CD4-positive, CD25-positive, alpha-beta regulatory T cell (primary cell): ENCODE measurements around the gene NRP1. TPM values are rescaled to one million over a fixed set of nuclear protein-coding genes. Genes with fewer than 3 reads are reported as not detected.

Experiments used
- ATAC-seq, 2 donors: fragments of 150-1000 bp; cut with Tn5 transposase; one replicate each; pipeline ENCODE4 v1.10.0; 2021; ENCODE audit warnings: low read depth in 2 of 2, moderate number of reproducible peaks in 2 of 2, moderate library complexity in 1 of 2
- DNase-seq, 3 donors: peaks; one replicate each; pipeline versions ENCODE4 v3.0.0 to v3.0.0-alpha.2; 2012 to 2022; ENCODE audit warnings: mixed read lengths in 1 of 3
- H3K27ac ChIP-seq: one replicate; pipeline ENCODE4 v1.7.0; 2013; ENCODE audit warnings: mild to moderate bottlenecking, low read length; ENCODE audit not compliant: insufficient read depth, poor library complexity, severe bottlenecking
- H3K27me3 ChIP-seq: one replicate; pipeline ENCODE4 v1.7.0; 2013; ENCODE audit warnings: low read length; ENCODE audit not compliant: control insufficient read depth, insufficient read depth
- H3K36me3 ChIP-seq: one replicate; pipeline ENCODE4 v1.7.0; 2013; ENCODE audit warnings: mild to moderate bottlenecking, low read length, moderate library complexity; ENCODE audit not compliant: control insufficient read depth, insufficient read depth
- H3K4me1 ChIP-seq: 2 replicates; pipeline ENCODE4 v1.7.0; 2013; ENCODE audit warnings: mild to moderate bottlenecking, low read length; ENCODE audit not compliant: insufficient read depth, control insufficient read depth, poor library complexity, severe bottlenecking
- H3K4me3 ChIP-seq: one replicate; pipeline ENCODE4 v1.7.0; 2013; ENCODE audit warnings: low read depth, mild to moderate bottlenecking, low read length, moderate library complexity
- H3K9me3 ChIP-seq, 2 experiments: 1 replicate in 1 of 2; 2 replicates in 1 of 2; pipeline ENCODE4 v1.7.0; 2013; ENCODE audit warnings: low read length in 2 of 2, mild to moderate bottlenecking in 1 of 2, moderate library complexity in 1 of 2; ENCODE audit not compliant: control insufficient read depth in 2 of 2
- H3K27ac Mint-ChIP-seq, 3 donors: one replicate each; pipeline ENCODE4 v1.8.0; 2020 to 2022; ENCODE audit warnings: mild to moderate bottlenecking in 3 of 3, mixed read lengths in 3 of 3, moderate library complexity in 2 of 3
- H3K27me3 Mint-ChIP-seq: one replicate; pipeline ENCODE4 v1.8.0; 2022; ENCODE audit warnings: mild to moderate bottlenecking, mixed read lengths
- H3K36me3 Mint-ChIP-seq: one replicate; pipeline ENCODE4 v1.8.0; 2020; ENCODE audit warnings: mixed read lengths
- H3K4me1 Mint-ChIP-seq, 4 donors: one replicate each; pipeline ENCODE4 v1.8.0; 2020 to 2022; ENCODE audit warnings: mixed read lengths in 4 of 4, mild to moderate bottlenecking in 1 of 4
- H3K4me3 Mint-ChIP-seq, 4 donors: one replicate each; pipeline ENCODE4 v1.8.0; 2020 to 2022; ENCODE audit warnings: mild to moderate bottlenecking in 4 of 4, mixed read lengths in 4 of 4, moderate library complexity in 3 of 4
- H3K9me3 Mint-ChIP-seq, 7 donors: one replicate each; pipeline ENCODE4 v1.8.0; 2020 to 2022; ENCODE audit warnings: mixed read lengths in 7 of 7, mild to moderate bottlenecking in 3 of 7, moderate library complexity in 2 of 7
- polyA plus RNA-seq, 4 donors: library from polyadenylated mRNA; unstranded; fragments of 300-500 nt; fragmentation: Illumina TruSeq; gene quantifications; one replicate each; pipeline ENCODE4 v1.2.3, GENCODE V29; 2021
- total RNA-seq: library from RNA; stranded (reverse); gene quantifications from one replicate; pipeline ENCODE4 v1.2.3, GENCODE V29; 2022

NRP1 gene
- total and polyA plus RNA-seq, 5 donors from 2014 or later: 0.05 TPM; not detected in 4

- peak overlapping the region in 1 of 3 donors; percentile 9 for H3K27ac Mint-ChIP-seq
- H3K9me3 Mint-ChIP-seq: peaks cover 0 to 3% (median 0%) of the 10 kb centered on the region in 7 donors
- Histone ChIP-seq H3K36me3 (no peaks in the 10 kb centered on the region), H3K4me3 (no peak overlapping the region), H3K27me3 (peaks cover 10% of the 10 kb centered on the region), H3K9me3 (no peaks in the 10 kb centered on the region), H3K27ac (no peak overlapping the region), H3K4me1 (peaks cover 5% of the 10 kb centered on the region)
- H3K4me3 Mint-ChIP-seq: no peak overlapping the region
- peaks cover 57% of the 10 kb centered on the region for H3K27me3 Mint-ChIP-seq
- peaks cover 0 to 12% (median 9%) of the 10 kb centered on the region in 4 donors for H3K4me1 Mint-ChIP-seq
- DNase-seq (no peak), ATAC-seq (no peak)
- H3K36me3 Mint-ChIP-seq: no peaks in the 10 kb centered on the region
Measured at GRCh38 chr10:33253411-33253810, 81.1 kb downstream of the NRP1 start.

DNA sequence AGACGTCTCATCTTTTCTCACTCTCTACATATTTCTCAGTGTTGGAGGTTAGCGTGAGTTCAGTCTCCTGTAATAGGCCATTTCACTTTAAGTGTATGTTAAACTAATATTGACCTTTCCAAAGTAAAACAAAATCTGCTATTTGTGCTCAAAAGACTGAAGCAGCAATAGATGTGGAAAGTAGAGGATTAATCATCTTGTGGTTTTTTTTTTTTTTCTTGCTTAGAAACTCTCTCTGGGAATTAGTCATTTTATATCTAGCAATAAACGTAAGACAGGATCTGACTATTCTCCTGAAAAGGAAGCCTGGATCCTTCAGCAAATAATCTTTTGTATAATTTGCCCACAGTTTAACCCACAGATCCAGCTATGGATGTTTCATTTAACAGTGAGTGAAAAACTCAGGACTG lies 81.7 kb downstream of the NRP1 start:
- H3K36me3 Mint-ChIP-seq: no peaks in the 10 kb centered on the region
- H3K4me1 Mint-ChIP-seq: peaks cover 0 to 18% (median 12%) of the 10 kb centered on the region in 4 donors
- ATAC-seq (no peak), DNase-seq (no peak)
- Histone ChIP-seq H3K9me3 (no peaks in the 10 kb centered on the region), H3K27ac (no peak overlapping the region), H3K36me3 (no peaks in the 10 kb centered on the region), H3K4me1 (peaks cover 6% of the 10 kb centered on the region), H3K4me3 (no peak overlapping the region), H3K27me3 (peaks cover 10% of the 10 kb centered on the region)
- H3K9me3 Mint-ChIP-seq: peaks cover 0 to 3% (median 0%) of the 10 kb centered on the region in 7 donors
- no peak overlapping the region for H3K27ac Mint-ChIP-seq
- H3K27me3 Mint-ChIP-seq: peaks cover 57% of the 10 kb centered on the region
- no peak overlapping the region for H3K4me3 Mint-ChIP-seq

GRCh38 chr10:33252324-33252723 lies 82.1 kb downstream of the NRP1 start:
- H3K4me3 ChIP-seq: no peak overlapping the region
- H3K36me3 ChIP-seq: no peaks in the 10 kb centered on the region
- peaks cover 0 to 19% (median 12%) of the 10 kb centered on the region in 4 donors for H3K4me1 Mint-ChIP-seq
- H3K4me1 ChIP-seq: peaks cover 6% of the 10 kb centered on the region
- H3K27me3 ChIP-seq: peaks cover 10% of the 10 kb centered on the region
- H3K36me3 Mint-ChIP-seq: no peaks in the 10 kb centered on the region
- DNase-seq: no peak
- H3K4me3 Mint-ChIP-seq: no peak overlapping the region
- peaks cover 0 to 3% (median 0%) of the 10 kb centered on the region in 7 donors for H3K9me3 Mint-ChIP-seq
- no peak overlapping the region for H3K27ac Mint-ChIP-seq
- H3K27me3 Mint-ChIP-seq: peaks cover 56% of the 10 kb centered on the region
- H3K27ac ChIP-seq: no peak overlapping the region
- ATAC-seq: no peak
- no peaks in the 10 kb centered on the region for H3K9me3 ChIP-seq

DNA sequence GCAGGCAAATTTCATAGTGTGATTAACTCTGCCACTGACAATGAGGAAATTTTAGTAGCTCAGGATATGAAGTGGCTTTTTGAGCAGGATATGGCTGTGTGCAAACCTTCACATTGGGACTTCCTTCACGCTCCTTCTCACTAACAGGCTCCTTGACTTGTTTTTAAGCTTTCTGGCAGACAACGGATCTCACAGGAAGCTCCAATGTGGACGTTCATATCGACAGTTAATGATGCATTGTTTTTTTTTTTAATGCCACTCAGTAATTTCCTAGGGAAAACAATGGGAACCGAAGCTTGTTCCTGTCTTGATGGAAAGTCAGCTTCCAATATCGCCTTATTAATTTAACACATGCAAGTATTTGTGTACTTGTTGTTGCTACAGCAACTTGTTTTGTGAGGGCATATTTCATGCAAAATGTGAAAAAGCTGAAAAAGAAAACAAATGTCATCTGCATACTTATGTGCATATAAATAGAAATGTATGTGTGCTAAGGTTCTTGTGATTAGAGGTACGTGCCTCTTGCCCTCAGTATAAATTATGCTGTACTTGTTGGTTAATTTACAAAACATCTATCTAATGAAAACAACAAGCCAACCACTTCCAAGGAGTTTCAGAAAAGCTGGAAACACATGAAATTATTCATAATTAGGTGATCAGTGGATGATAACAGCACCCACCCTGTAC lies 84.7 kb downstream of the NRP1 start:
- peaks cover 44% of the 10 kb centered on the region for H3K27me3 Mint-ChIP-seq
- no peak overlapping the region for H3K4me3 ChIP-seq
- peaks cover 0 to 19% (median 12%) of the 10 kb centered on the region in 4 donors for H3K4me1 Mint-ChIP-seq
- H3K9me3 Mint-ChIP-seq: peaks cover 0 to 4% (median 0%) of the 10 kb centered on the region in 7 donors
- DNase-seq: no peak
- H3K27me3 ChIP-seq: peaks cover 7% of the 10 kb centered on the region
- H3K9me3 ChIP-seq: no peaks in the 10 kb centered on the region
- no peak for ATAC-seq
- H3K27ac Mint-ChIP-seq: no peak overlapping the region
- H3K4me1 ChIP-seq: peaks cover 6% of the 10 kb centered on the region
- H3K36me3 Mint-ChIP-seq: no peaks in the 10 kb centered on the region
- H3K36me3 ChIP-seq: no peaks in the 10 kb centered on the region
- H3K27ac ChIP-seq: no peak overlapping the region
- peak overlapping the region in 1 of 4 donors; percentile 10 for H3K4me3 Mint-ChIP-seq

DNA sequence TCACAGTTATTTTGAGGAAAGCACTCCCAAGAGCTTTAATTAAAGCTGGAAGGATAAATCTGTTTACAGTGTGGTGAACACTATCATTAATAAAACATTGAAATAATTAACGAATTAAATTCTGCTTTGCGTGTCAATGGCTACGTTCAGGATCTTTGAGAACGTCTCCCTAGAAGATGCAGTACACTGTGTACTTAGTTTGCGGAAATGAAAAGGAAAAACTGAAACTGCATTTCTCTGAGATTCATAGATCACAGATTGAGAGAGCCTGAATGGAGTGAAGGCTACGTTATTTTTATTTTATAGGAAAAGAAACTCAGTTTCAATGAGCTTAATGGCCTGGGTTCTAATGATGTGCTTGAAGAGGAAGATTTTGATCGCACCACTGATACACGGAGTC lies 85.3 kb downstream of the NRP1 start:
- H3K9me3 ChIP-seq: no peaks in the 10 kb centered on the region
- no peaks in the 10 kb centered on the region for H3K36me3 Mint-ChIP-seq
- no peak for DNase-seq
- H3K36me3 ChIP-seq: no peaks in the 10 kb centered on the region
- H3K27ac Mint-ChIP-seq: peak overlapping the region in 1 of 3 donors; percentile 32
- no peak for ATAC-seq
- H3K4me1 ChIP-seq: peaks cover 6% of the 10 kb centered on the region
- peaks cover 41% of the 10 kb centered on the region for H3K27me3 Mint-ChIP-seq
- peaks cover 0 to 4% (median 0%) of the 10 kb centered on the region in 7 donors for H3K9me3 Mint-ChIP-seq
- no peak overlapping the region for H3K27ac ChIP-seq
- H3K4me1 Mint-ChIP-seq: peaks cover 0 to 19% (median 12%) of the 10 kb centered on the region in 4 donors
- H3K4me3 ChIP-seq: no peak overlapping the region
- H3K27me3 ChIP-seq: peaks cover 8% of the 10 kb centered on the region
- H3K4me3 Mint-ChIP-seq: peak overlapping the region in 1 of 4 donors; percentile 10

DNA sequence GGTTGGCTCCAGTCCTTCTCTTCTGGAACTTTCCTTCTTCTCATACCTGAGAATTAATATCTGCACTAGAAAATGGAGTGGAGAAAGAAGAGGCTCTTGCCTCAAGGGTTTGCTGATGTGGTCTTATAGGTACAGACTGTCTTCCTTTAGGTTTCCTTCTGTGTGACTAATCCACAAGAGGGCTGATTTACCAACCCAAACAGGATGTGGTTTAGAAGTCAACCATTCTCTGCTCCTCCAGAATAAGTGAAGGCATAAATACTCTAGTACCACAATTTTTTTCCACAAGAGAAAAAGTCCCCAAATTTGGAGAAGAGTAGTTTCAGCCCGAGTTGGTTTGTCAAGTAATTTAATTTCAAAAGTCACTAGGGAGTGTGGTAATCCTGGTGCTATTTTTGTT lies 85.8 kb downstream of the NRP1 start:
- Mint-ChIP-seq H3K27ac (no peak overlapping the region), H3K9me3 (peaks cover 0 to 4% (median 0%) of the 10 kb centered on the region in 7 donors), H3K4me3 (no peak overlapping the region), H3K27me3 (peaks cover 41% of the 10 kb centered on the region), H3K36me3 (no peaks in the 10 kb centered on the region), H3K4me1 (peaks cover 0 to 19% (median 12%) of the 10 kb centered on the region in 4 donors)
- Histone ChIP-seq H3K9me3 (no peaks in the 10 kb centered on the region), H3K36me3 (no peaks in the 10 kb centered on the region), H3K4me1 (peaks cover 6% of the 10 kb centered on the region), H3K4me3 (no peak overlapping the region), H3K27ac (no peak overlapping the region), H3K27me3 (peaks cover 8% of the 10 kb centered on the region)
- ATAC-seq: peak; percentile 67 to 72
- DNase-seq: peak in 1 of 3 donors; percentile 35

DNA sequence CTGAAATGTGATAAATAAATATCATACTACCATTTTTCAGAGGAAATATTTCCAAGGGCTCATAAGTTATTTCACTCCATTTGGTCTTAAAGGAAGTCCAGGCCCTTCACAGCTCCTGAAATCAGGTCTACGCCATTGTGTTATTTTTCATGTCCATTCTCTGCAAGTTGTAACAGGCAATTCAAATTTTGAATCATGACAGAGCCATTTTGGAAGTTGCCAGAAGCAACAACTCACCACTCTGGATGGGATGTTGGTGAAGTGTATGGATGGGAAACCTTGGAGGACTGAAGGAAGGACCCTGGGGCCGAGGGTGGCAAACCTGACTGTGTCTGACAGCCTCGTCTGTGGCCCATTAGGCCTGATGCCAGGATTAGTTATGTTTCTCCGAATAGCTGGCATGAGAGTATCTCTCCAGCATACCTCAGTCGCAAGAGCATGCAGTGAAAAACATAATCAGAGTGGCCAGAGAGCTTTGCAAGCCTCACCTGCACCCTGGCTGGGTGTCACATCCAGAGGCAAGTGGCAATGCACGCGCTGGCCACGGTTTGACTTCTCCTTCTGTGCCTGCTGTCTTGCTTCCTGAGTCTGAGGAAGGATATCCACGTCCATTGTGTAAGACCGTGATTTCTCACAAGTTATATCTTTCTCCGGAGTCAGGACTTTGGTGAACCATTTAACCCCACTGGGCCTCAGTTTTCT lies 87.1 kb downstream of the NRP1 start:
- no peak for ATAC-seq

More for the DNA sequence above, 87.1 kb downstream of the NRP1 start:
- no peak for DNase-seq
- Histone ChIP-seq H3K4me1 (peaks cover 6% of the 10 kb centered on the region), H3K27ac (no peak overlapping the region), H3K36me3 (no peaks in the 10 kb centered on the region), H3K27me3 (peaks cover 9% of the 10 kb centered on the region), H3K4me3 (no peak overlapping the region), H3K9me3 (no peaks in the 10 kb centered on the region)
- no peaks in the 10 kb centered on the region for H3K36me3 Mint-ChIP-seq
- peaks cover 0 to 19% (median 12%) of the 10 kb centered on the region in 4 donors for H3K4me1 Mint-ChIP-seq
- peaks cover 42% of the 10 kb centered on the region for H3K27me3 Mint-ChIP-seq
- no peak overlapping the region for H3K27ac Mint-ChIP-seq
- H3K4me3 Mint-ChIP-seq: no peak overlapping the region
- peaks cover 0 to 4% (median 0%) of the 10 kb centered on the region in 7 donors for H3K9me3 Mint-ChIP-seq
